ENCODE measurements around the gene ATXN3L. TPM values are rescaled to one million over a fixed set of nuclear protein-coding genes. Genes with fewer than 3 reads are reported as not detected.

Gene ATXN3L
- total RNA-seq, 1 donor from 2014 or later = not detected

DNA sequence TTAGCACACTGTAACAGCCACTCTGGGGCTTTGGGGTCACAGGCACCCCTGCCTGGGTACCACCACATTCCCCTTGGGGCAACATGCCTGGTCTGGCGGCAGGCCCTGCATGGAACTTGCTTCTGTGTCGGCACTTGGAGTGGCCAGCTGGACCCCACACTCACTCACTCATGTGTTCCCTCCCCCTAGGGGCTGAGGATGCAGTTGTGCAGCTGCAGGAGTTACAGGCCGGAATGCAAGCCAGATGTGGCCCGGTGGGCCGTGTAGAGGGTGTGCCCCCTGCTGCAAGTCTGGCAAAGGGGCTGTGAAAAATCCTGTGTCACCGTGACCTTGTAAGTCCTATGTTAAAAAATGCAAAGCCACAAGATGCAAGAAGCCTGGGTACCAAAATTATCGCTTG lies 34.2 kb downstream of the ATXN3L start:
- intact Hi-C loops (cut with micrococcal nuclease) = no loop called here
- no peaks in the 10 kb centered on the region for H3K27me3 ChIP-seq (ENCODE audit: low read depth)
- H3K4me1 ChIP-seq = no peaks in the 10 kb centered on the region
- TF ChIP-seq, protein P1, sequence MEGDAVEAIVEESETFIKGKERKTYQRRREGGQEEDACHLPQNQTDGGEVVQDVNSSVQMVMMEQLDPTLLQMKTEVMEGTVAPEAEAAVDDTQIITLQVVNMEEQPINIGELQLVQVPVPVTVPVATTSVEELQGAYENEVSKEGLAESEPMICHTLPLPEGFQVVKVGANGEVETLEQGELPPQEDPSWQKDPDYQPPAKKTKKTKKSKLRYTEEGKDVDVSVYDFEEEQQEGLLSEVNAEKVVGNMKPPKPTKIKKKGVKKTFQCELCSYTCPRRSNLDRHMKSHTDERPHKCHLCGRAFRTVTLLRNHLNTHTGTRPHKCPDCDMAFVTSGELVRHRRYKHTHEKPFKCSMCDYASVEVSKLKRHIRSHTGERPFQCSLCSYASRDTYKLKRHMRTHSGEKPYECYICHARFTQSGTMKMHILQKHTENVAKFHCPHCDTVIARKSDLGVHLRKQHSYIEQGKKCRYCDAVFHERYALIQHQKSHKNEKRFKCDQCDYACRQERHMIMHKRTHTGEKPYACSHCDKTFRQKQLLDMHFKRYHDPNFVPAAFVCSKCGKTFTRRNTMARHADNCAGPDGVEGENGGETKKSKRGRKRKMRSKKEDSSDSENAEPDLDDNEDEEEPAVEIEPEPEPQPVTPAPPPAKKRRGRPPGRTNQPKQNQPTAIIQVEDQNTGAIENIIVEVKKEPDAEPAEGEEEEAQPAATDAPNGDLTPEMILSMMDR (IDR thresholded peaks at IDR 0.05; ENCODE audit: borderline replicate concordance) = no peak
- peaks cover 12% of the 10 kb centered on the region for H3K9me3 ChIP-seq (replicated peaks)
- no peaks in the 10 kb centered on the region for H3K36me3 ChIP-seq
- no peak for DNase-seq
- no peak overlapping the region for H3K27ac ChIP-seq (replicated peaks)
- H3K4me3 ChIP-seq = no peak overlapping the region

DNA sequence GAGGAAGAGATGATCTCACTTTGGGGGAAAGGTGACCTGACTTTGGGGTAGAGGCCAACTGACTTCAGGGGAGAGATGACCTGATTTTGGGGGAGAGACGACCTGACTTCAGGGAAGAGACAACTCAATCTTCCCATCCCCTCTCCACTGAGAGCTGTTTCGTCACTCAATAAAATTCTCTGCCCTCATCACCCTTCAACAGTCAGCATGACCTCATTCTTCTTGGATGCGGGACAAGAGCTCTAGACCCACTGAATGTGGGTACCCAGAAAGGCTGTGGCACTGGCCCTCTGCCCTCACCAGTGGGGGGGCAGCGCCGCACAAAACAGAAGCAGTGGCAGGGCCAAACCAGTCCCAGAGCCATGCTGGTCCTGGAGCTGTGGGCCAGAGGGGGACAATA lies 34.6 kb downstream of the ATXN3L start:
- H3K36me3 ChIP-seq = no peaks in the 10 kb centered on the region
- DNase-seq = no peak
- TF ChIP-seq, protein P1 (IDR thresholded peaks at IDR 0.05; ENCODE audit: borderline replicate concordance) = no peak
- intact Hi-C loops (cut with micrococcal nuclease) = no loop called here
- H3K4me3 ChIP-seq = no peak overlapping the region
- peaks cover 12% of the 10 kb centered on the region for H3K9me3 ChIP-seq (replicated peaks)
- no peaks in the 10 kb centered on the region for H3K27me3 ChIP-seq (ENCODE audit: low read depth)
- no peak overlapping the region for H3K27ac ChIP-seq (replicated peaks)
- no peaks in the 10 kb centered on the region for H3K4me1 ChIP-seq

DNA sequence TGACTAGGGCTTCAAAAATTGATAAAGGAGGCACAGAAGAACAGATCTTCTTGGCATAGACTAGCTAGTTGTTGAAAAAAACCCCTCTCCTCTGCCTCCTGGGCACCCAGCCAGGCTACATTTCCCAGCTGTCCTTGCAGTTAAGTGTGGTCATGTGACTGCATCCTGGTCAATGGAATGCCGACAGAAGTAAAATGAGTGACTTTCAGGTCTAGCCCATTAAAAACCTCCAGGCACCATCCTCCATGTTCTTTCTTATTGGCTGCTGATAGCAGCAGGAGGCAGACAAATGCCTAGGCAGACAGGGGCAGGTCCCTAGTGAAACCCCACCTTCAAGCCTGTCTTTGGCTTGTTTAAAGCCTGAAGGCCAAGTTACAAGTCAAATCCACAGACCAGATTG lies 35.3 kb downstream of the ATXN3L start:
- intact Hi-C loops (cut with micrococcal nuclease) = no loop called here
- no peaks in the 10 kb centered on the region for H3K36me3 ChIP-seq
- H3K4me1 ChIP-seq = no peaks in the 10 kb centered on the region
- TF ChIP-seq, protein P1 (IDR thresholded peaks at IDR 0.05; ENCODE audit: borderline replicate concordance) = no peak
- no peak overlapping the region for H3K27ac ChIP-seq (replicated peaks)
- no peak overlapping the region for H3K4me3 ChIP-seq
- H3K9me3 ChIP-seq (replicated peaks) = peaks cover 12% of the 10 kb centered on the region
- no peaks in the 10 kb centered on the region for H3K27me3 ChIP-seq (ENCODE audit: low read depth)
- no peak for DNase-seq

DNA sequence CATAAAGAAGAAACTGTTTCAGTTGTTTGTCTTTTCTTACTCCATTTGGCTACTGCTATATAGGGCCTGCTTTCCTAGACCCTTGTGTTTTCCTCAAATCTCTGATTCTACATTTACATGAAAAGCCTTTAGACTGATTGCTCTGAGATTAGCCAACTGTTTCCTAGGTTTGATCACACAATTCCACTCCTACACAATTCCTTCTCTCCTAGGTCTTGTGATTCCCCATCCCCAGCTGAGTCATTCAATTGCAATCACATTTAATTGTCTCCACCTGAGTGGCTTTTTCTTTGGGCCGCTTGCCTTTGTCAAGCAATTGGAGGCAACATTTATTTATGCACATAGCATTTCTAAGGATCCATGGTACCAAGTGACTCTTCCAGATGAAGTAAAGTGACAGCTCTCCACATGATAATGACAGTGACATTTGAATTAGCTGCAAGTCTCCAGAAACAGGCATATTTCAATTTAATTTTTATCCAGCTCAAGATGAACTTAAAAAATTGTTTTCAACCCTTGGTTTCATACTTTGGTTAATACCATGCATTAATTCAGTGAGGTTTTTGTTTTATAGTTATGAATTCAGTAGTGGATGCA lies 35.8 kb downstream of the ATXN3L start:
- TF ChIP-seq, protein P1 (IDR thresholded peaks at IDR 0.05; ENCODE audit: borderline replicate concordance) = no peak
- H3K4me3 ChIP-seq = no peak overlapping the region
- intact Hi-C loops (cut with micrococcal nuclease) = no loop called here

DNA sequence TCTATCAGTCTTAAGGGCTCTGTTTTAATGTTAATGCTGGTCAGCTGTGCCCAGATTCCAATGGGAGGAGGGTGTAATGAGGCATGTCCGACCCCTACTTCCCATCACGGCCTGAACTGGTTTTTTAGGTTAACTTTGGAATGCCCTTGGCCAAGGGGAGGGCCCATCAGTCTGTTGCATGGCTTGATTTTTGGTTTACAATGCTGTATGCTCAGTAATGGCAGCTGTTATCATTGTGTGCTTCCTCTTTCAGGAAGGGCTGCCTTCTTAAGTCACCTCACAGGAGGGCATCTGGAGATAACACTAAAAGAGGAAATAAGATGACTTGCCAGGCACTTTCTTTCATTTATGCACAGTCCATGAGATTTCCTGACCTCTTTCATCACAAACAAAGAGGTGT lies 36.3 kb downstream of the ATXN3L start:
- TF ChIP-seq, protein P1 (IDR thresholded peaks at IDR 0.05; ENCODE audit: borderline replicate concordance) = no peak
- H3K27ac ChIP-seq (replicated peaks) = no peak overlapping the region
- no peaks in the 10 kb centered on the region for H3K27me3 ChIP-seq (ENCODE audit: low read depth)
- H3K9me3 ChIP-seq (replicated peaks) = peaks cover 12% of the 10 kb centered on the region
- no peak overlapping the region for H3K4me3 ChIP-seq
- DNase-seq = no peak
- no peaks in the 10 kb centered on the region for H3K4me1 ChIP-seq
- no peaks in the 10 kb centered on the region for H3K36me3 ChIP-seq
- intact Hi-C loops (cut with micrococcal nuclease) = no loop called here

More for the DNA sequence above, 35.8 kb downstream of the ATXN3L start:
- Histone ChIP-seq H3K27ac (replicated peaks) (no peak overlapping the region), H3K4me1 (no peaks in the 10 kb centered on the region), H3K27me3 (ENCODE audit: low read depth) (no peaks in the 10 kb centered on the region), H3K9me3 (replicated peaks) (peaks cover 12% of the 10 kb centered on the region), H3K36me3 (no peaks in the 10 kb centered on the region)
- no peak for DNase-seq

Measured in left ventricle myocardium inferior (tissue), 1 donor.